Loucy (cell line): ENCODE results near the gene TMEM115.

ENCODE experiments used
- H2AFZ ChIP-seq: fragments of 200-600 bp; sonication (generic); 2 replicates; pipeline ENCODE4 v1.6.0; 2016; ENCODE audit warnings: antibody characterized with exemption, mild to moderate bottlenecking, low read length, moderate library complexity
- H3F3A ChIP-seq: fragments of 200-600 bp; 2 replicates; pipeline ENCODE4 v1.6.0; 2016; ENCODE audit warnings: antibody characterized with exemption, low read depth, mild to moderate bottlenecking
- H3K27me3 ChIP-seq: fragments of 200-600 bp; sonication (generic); 2 replicates; pipeline ENCODE4 v1.6.1; 2014; ENCODE audit warnings: low read length, mild to moderate bottlenecking; ENCODE audit not compliant: insufficient read depth, poor library complexity, severe bottlenecking
- H3K36me3 ChIP-seq: fragments of 200-600 bp; sonication (generic); 2 replicates; pipeline ENCODE4 v1.6.1; 2016; ENCODE audit warnings: low read length; ENCODE audit not compliant: insufficient read depth
- H3K4me1 ChIP-seq: fragments of 200-600 bp; sonication (generic); 2 replicates; pipeline ENCODE4 v1.5.1; 2014; ENCODE audit warnings: low read length, mild to moderate bottlenecking; ENCODE audit not compliant: insufficient read depth, poor library complexity, severe bottlenecking
- H3K4me2 ChIP-seq: fragments of 200-600 bp; sonication (generic); 2 replicates; pipeline ENCODE4 v1.6.0; 2014; ENCODE audit warnings: antibody characterized with exemption, low read length, low read depth, mild to moderate bottlenecking; ENCODE audit not compliant: poor library complexity, severe bottlenecking
- H3K4me3 ChIP-seq: fragments of 200-600 bp; sonication (generic); 2 replicates; pipeline ENCODE4 v1.5.1; 2014; ENCODE audit warnings: low read length, mild to moderate bottlenecking, mixed read lengths; ENCODE audit not compliant: poor library complexity, severe bottlenecking
- H3K79me2 ChIP-seq: fragments of 200-600 bp; sonication (generic); 2 replicates; pipeline ENCODE4 v1.6.1; 2014; ENCODE audit warnings: low read length; ENCODE audit not compliant: insufficient read depth
- H3K9ac ChIP-seq: fragments of 200-600 bp; sonication (generic); 2 replicates; pipeline ENCODE4 v1.6.0; 2014; ENCODE audit warnings: mild to moderate bottlenecking, low read depth, low read length, moderate library complexity; ENCODE audit not compliant: poor library complexity, severe bottlenecking
- H3K9me2 ChIP-seq: fragments of 200-600 bp; sonication (generic); replicated peaks from 2 replicates; pipeline ENCODE4 v1.6.1; 2016; ENCODE audit warnings: low read depth, low read length, mixed read lengths
- H3K9me3 ChIP-seq: fragments of 200-600 bp; sonication (generic); 2 replicates; pipeline ENCODE4 v1.6.1; 2014; ENCODE audit warnings: mild to moderate bottlenecking, antibody characterized with exemption, low read length, low read depth; ENCODE audit not compliant: insufficient read depth
- H4K20me1 ChIP-seq: fragments of 200-600 bp; sonication (generic); 2 replicates; pipeline ENCODE4 v1.6.0; 2014; ENCODE audit warnings: antibody characterized with exemption, low read length, mild to moderate bottlenecking; ENCODE audit not compliant: insufficient read depth, poor library complexity, severe bottlenecking
- CTCF ChIP-seq: fragments of 200-600 bp; sonication (generic); conservative IDR thresholded peaks from 2 replicates; pipeline ENCODE4 v1.5.1; 2014; ENCODE audit warnings: mild to moderate bottlenecking, antibody characterized with exemption, low read length
- EZH2phosphoT487 ChIP-seq: fragments of 200-600 bp; IDR thresholded peaks from 2 replicates; pipeline ENCODE4 v1.6.1; 2018; ENCODE audit warnings: antibody characterized with exemption, mild to moderate bottlenecking, moderate library complexity, borderline replicate concordance

The TMEM115 gene

GRCh38 chr3:50395070-50395860 is 35.9 kb upstream of the TMEM115 start:
- no peaks in the 10 kb centered on the region for H3K9me2 ChIP-seq
- no peak overlapping the region for H3K4me3 ChIP-seq
- H4K20me1 ChIP-seq = no peaks in the 10 kb centered on the region
- no peak overlapping the region for H3K4me2 ChIP-seq
- no peak for TF ChIP-seq CTCF
- no peak for TF ChIP-seq EZH2phosphoT487
- H3F3A ChIP-seq = no peaks in the 10 kb centered on the region
- no peaks in the 10 kb centered on the region for H3K79me2 ChIP-seq
- no peaks in the 10 kb centered on the region for H3K9me3 ChIP-seq
- no peaks in the 10 kb centered on the region for H3K36me3 ChIP-seq
- peaks cover 22% of the 10 kb centered on the region for H3K4me1 ChIP-seq
- no peak overlapping the region for H2AFZ ChIP-seq
- H3K9ac ChIP-seq = no peak overlapping the region
- H3K27me3 ChIP-seq = no peaks in the 10 kb centered on the region

- Histone ChIP-seq H3K79me2 (no peaks in the 10 kb centered on the region), H3K36me3 (no peaks in the 10 kb centered on the region), H3K9ac (no peak overlapping the region), H3K4me2 (no peak overlapping the region), H3F3A (no peaks in the 10 kb centered on the region), H3K9me3 (no peaks in the 10 kb centered on the region), H2AFZ (no peak overlapping the region), H3K9me2 (no peaks in the 10 kb centered on the region), H3K27me3 (no peaks in the 10 kb centered on the region), H3K4me1 (peaks cover 18% of the 10 kb centered on the region), H4K20me1 (no peaks in the 10 kb centered on the region), H3K4me3 (no peak overlapping the region)
- TF ChIP-seq CTCF (no peak), EZH2phosphoT487 (no peak)
These were observed 33.7 kb upstream of the TMEM115 start for GRCh38 chr3:50393061-50393460.

GRCh38 chr3:50392101-50392715 is 32.9 kb upstream of the TMEM115 start:
- Histone ChIP-seq H3K27me3 (no peaks in the 10 kb centered on the region), H3K36me3 (no peaks in the 10 kb centered on the region), H3K4me3 (no peak overlapping the region), H3K4me2 (peak overlapping the region; percentile 42), H3K79me2 (no peaks in the 10 kb centered on the region), H3K4me1 (peaks cover 18% of the 10 kb centered on the region), H2AFZ (no peak overlapping the region), H3K9me2 (no peaks in the 10 kb centered on the region), H3K9ac (no peak overlapping the region), H3F3A (no peaks in the 10 kb centered on the region), H3K9me3 (no peaks in the 10 kb centered on the region), H4K20me1 (no peaks in the 10 kb centered on the region)
- TF ChIP-seq EZH2phosphoT487 (no peak), CTCF (no peak)
